Measurements from ENCODE around the gene OR2G6.
"Not testable (repeated sequence)": the region's sequence is repeated elsewhere in the genome, so short reads cannot be mapped to it uniquely, and the experiment has no call there.

GRCh38 chr1:248574657-248575056 lies 66.8 kb downstream of the OR2G6 start, which contains the start of gene OR2T34:
- TF ChIP-seq CTCF (conservative IDR thresholded peaks at IDR 0.05; ENCODE audit: low read length); EZH2phosphoT487 (IDR thresholded peaks at IDR 0.05; ENCODE audit: borderline replicate concordance): not testable (repeated sequence)
